Right lobe of liver (tissue), 6 donors: ENCODE measurements around the gene DMBX1. TPM values are rescaled to one million over a fixed set of nuclear protein-coding genes. Genes with fewer than 3 reads are reported as not detected.

Source experiments
- ATAC-seq, 4 donors: fragments of 200-7000 bp; cut with Tn5 transposase; one replicate each; pipeline ENCODE4 v1.9.1; 2020; ENCODE audit warnings: mild to moderate bottlenecking in 4 of 4, moderate library complexity in 4 of 4
- DNase-seq, 3 donors: peaks; one replicate each; pipeline ENCODE4 v3.0.0-alpha.2; 2020
- H3K27ac ChIP-seq, 3 donors: fragments of 200-600 bp; one replicate each; pipeline ENCODE4 v1.8.0; 2022
- H3K27me3 ChIP-seq, 2 donors: fragments of 200-600 bp; one replicate each; pipeline ENCODE4 v1.8.0; 2022
- H3K36me3 ChIP-seq, 4 donors: fragments of 200-600 bp; sonication (generic) in 1 of 4; one replicate each; pipeline versions ENCODE4 v1.5.1 to v1.8.0; 2017 to 2022; ENCODE audit warnings: control low read depth in 1 of 4
- H3K4me1 ChIP-seq, 4 donors: fragments of 200-600 bp; sonication (generic) in 1 of 4; one replicate each; pipeline versions ENCODE4 v1.5.1 to v1.8.0; 2017 to 2022; ENCODE audit warnings: control low read depth in 1 of 4
- H3K4me3 ChIP-seq, 3 donors: fragments of 200-600 bp; one replicate each; pipeline ENCODE4 v1.8.0; 2022
- H3K9me3 ChIP-seq, 4 donors: fragments of 200-600 bp; sonication (generic) in 1 of 4; one replicate each; pipeline versions ENCODE4 v1.5.1 to v1.8.0; 2017 to 2022; ENCODE audit warnings: control low read depth in 1 of 4
- CTCF ChIP-seq, 4 donors: fragments of 200-600 bp in 3 of 4; fragments of 450-650 bp in 1 of 4; IDR thresholded peaks; one replicate each; pipeline versions ENCODE4 v1.5.1 to v1.8.0; 2016 to 2022; ENCODE audit warnings: antibody characterized with exemption in 4 of 4, mild to moderate bottlenecking in 2 of 4
- POLR2A ChIP-seq: fragments of 450-650 bp; IDR thresholded peaks from one replicate; pipeline ENCODE4 v1.6.1; 2017; ENCODE audit warnings: antibody characterized with exemption, mild to moderate bottlenecking
- WGBS: methylation state at CpG from one replicate; pipeline ENCODE4 v1.1.6; 2018; ENCODE audit warnings: low coverage, low lambda C conversion rate; ENCODE audit not compliant: insufficient coverage; ENCODE audit errors: missing lambda C conversion rate; 5-methylcytosine and 5-hydroxymethylcytosine counted together
- intact Hi-C, 2 donors: fragments of 100-400 bp; cut with DNase I; formaldehyde crosslinking; loops; one replicate each; pipeline versions ENCODE4 v1.11.2 to v1.14.1; 2022
- total RNA-seq, 6 experiments: library from RNA; depleted of rRNA in 2 of 6; stranded (reverse); fragments of >200 nt in 2 of 6; fragmentation: NEBNext Ultra II Directional in 3 of 6; extraction: Animal tissue kit (Norgen Biotek cat#: 25700) in 3 of 6; gene quantifications; one replicate each; pipeline versions ENCODE4 v1.1.0 to v1.2.4, GENCODE V29; 2016 to 2023
- donor health status: DM: no; HTN: yes; CAD: no.
- donor health status: DM: no; HTN: no; CAD: no.
- donor health status: DM: no; HTN: no; CAD: no.
- donor health status: DM: no; HTN: yes; CAD: no.
- donor health status: DM: no; HTN: yes; CAD: no.

DMBX1 gene
- total RNA-seq, 6 experiments from 2014 or later: not detected

- intact Hi-C loops: loop anchor here in 1 of 2 donors (10.0 kb wide), 1 partner anchor 77 kb away; no protein-coding TSS in a partner anchor
- H3K27ac ChIP-seq: no peak overlapping the region
- TF ChIP-seq POLR2A: no peak
- TF ChIP-seq CTCF (IDR thresholded peaks at IDR 0.05): no peak
- no peak overlapping the region for H3K4me3 ChIP-seq
- ATAC-seq (no peak), DNase-seq (no peak)
- H3K4me1 ChIP-seq: peaks cover 0 to 11% (median 0%) of the 10 kb centered on the region in 4 donors
- no peaks in the 10 kb centered on the region for H3K9me3 ChIP-seq
- 71% methylated on average over 2 of the region's 2 CpGs for WGBS
- H3K36me3 ChIP-seq: no peaks in the 10 kb centered on the region
- no peaks in the 10 kb centered on the region for H3K27me3 ChIP-seq
These were observed 31.8 kb downstream of the DMBX1 start for GRCh38 chr1:46521414-46521813.

- 31% methylated on average over 5 of the region's 16 CpGs for WGBS
- no peaks in the 10 kb centered on the region for H3K9me3 ChIP-seq
- no peaks in the 10 kb centered on the region for H3K36me3 ChIP-seq
- no peaks in the 10 kb centered on the region for H3K27me3 ChIP-seq
- intact Hi-C loops: loop anchor here in 1 of 2 donors (10.0 kb wide), 1 partner anchor 78 kb away; no protein-coding TSS in a partner anchor
- DNase-seq (peak in 1 of 3 donors; percentile 35), ATAC-seq (peak; percentile 28 to 72 (median 42))
- H3K4me3 ChIP-seq: no peak overlapping the region
- no peak overlapping the region for H3K27ac ChIP-seq
- TF ChIP-seq CTCF (IDR thresholded peaks at IDR 0.05) (no peak), POLR2A (no peak)
- H3K4me1 ChIP-seq: peaks cover 0 to 17% (median 0%) of the 10 kb centered on the region in 4 donors
These were observed 32.7 kb downstream of the DMBX1 start for GRCh38 chr1:46522184-46522968.

- Histone ChIP-seq H3K4me3 (no peak overlapping the region), H3K36me3 (no peaks in the 10 kb centered on the region), H3K4me1 (peaks cover 0 to 21% (median 0%) of the 10 kb centered on the region in 4 donors), H3K27me3 (no peaks in the 10 kb centered on the region), H3K27ac (no peak overlapping the region), H3K9me3 (no peaks in the 10 kb centered on the region)
- DNase-seq (no peak), ATAC-seq (no peak)
- TF ChIP-seq CTCF (IDR thresholded peaks at IDR 0.05) (no peak), POLR2A (no peak)
- intact Hi-C loops: loop anchor here in 1 of 2 donors (10.0 kb wide), 1 partner anchor 78 kb away; no protein-coding TSS in a partner anchor
- WGBS: 93% methylated on average over 3 of the region's 13 CpGs
These were observed 33.3 kb downstream of the DMBX1 start for GRCh38 chr1:46522969-46523320.

- no peak overlapping the region for H3K27ac ChIP-seq
- WGBS: 89% methylated on average over 5 of the region's 11 CpGs
- intact Hi-C loops: loop anchor here in 1 of 2 donors (10.0 kb wide), 1 partner anchor 79 kb away; no protein-coding TSS in a partner anchor
- DNase-seq: no peak
- no peaks in the 10 kb centered on the region for H3K9me3 ChIP-seq
- H3K4me3 ChIP-seq: no peak overlapping the region
- no peak for ATAC-seq
- TF ChIP-seq POLR2A (no peak), CTCF (IDR thresholded peaks at IDR 0.05) (no peak)
- peaks cover 0 to 21% (median 0%) of the 10 kb centered on the region in 4 donors for H3K4me1 ChIP-seq
- no peaks in the 10 kb centered on the region for H3K36me3 ChIP-seq
- H3K27me3 ChIP-seq: no peaks in the 10 kb centered on the region
These were observed 34.1 kb downstream of the DMBX1 start for GRCh38 chr1:46523496-46524353.
